NB4 (cell line): ENCODE results near the gene TACC2.

Source experiments
- CTCF ChIP-seq: IDR thresholded peaks from one replicate; pipeline ENCODE4 v1.5.1; 2012; ENCODE audit warnings: low read depth, low read length
- MAX ChIP-seq: IDR thresholded peaks from 2 replicates; pipeline ENCODE4 v1.6.1; 2011; ENCODE audit warnings: low read depth, low read length
- POLR2A ChIP-seq: IDR thresholded peaks from 2 replicates; pipeline ENCODE4 v1.6.1; 2011; ENCODE audit warnings: mild to moderate bottlenecking; ENCODE audit not compliant: insufficient read length; ENCODE audit errors: extremely low read depth

GRCh38 chr10:122290833-122291532 is 302.0 kb downstream of the TACC2 start:
- TF ChIP-seq CTCF (no peak), MAX (no peak), POLR2A (no peak)
